ENCODE measurements around the gene COASY. TPM values are rescaled to one million over a fixed set of nuclear protein-coding genes. Genes with fewer than 3 reads are reported as not detected.

COASY gene
- polyA plus RNA-seq, 3 donors = 52.6 to 63.8 (median 57.9) TPM

- Mint-ChIP-seq H3K4me3 (peak overlapping the region in 1 of 2 donors; percentile 69), H3K27me3 (ENCODE audit: low read depth in 3 of 3) (peaks cover 22 to 31% (median 26%) of the 10 kb centered on the region in 3 donors), H3K27ac (no peak overlapping the region), H3K4me1 (peaks cover 19% of the 10 kb centered on the region), H3K9me3 (peaks cover 0 to 4% (median 0%) of the 10 kb centered on the region in 7 donors), H3K36me3 (peaks cover 26 to 42% of the 10 kb centered on the region in 2 donors)
- Histone ChIP-seq H2AFZ (ENCODE audit: insufficient read depth, low read depth, low read length, poor library complexity, severe bottlenecking) (no peak overlapping the region), H3K27ac (ENCODE audit: low read depth in 1 of 2, low read length in 2 of 2) (no peak overlapping the region), H3K4me2 (replicated peaks; ENCODE audit: extremely low read depth, low read length, poor library complexity, severe bottlenecking) (peak overlapping the region; percentile 40), H3K4me1 (ENCODE audit: control insufficient read depth in 1 of 2, insufficient read depth in 2 of 2, low read length in 2 of 2) (peaks cover 6 to 10% of the 10 kb centered on the region in 2 donors), H3K9ac (ENCODE audit: insufficient read depth, low read length, poor library complexity, severe bottlenecking) (peak overlapping the region; percentile 4), H3K36me3 (replicated peaks in 1 of 2; ENCODE audit: control insufficient read depth in 1 of 2, insufficient read depth in 2 of 2, low read length in 2 of 2) (peaks cover 12 to 14% of the 10 kb centered on the region in 2 donors), H3K9me3 (replicated peaks in 1 of 2; ENCODE audit: control insufficient read depth in 1 of 2, insufficient read depth in 1 of 2, low read length in 2 of 2) (no peaks in the 10 kb centered on the region), H3K27me3 (ENCODE audit: control insufficient read depth in 2 of 2, insufficient read depth in 2 of 2, low read length in 2 of 2) (peaks cover 11 to 20% of the 10 kb centered on the region in 2 donors), H4K20me1 (ENCODE audit: insufficient read depth, low read length) (peaks cover 29% of the 10 kb centered on the region), H3K4me3 (replicated peaks in 1 of 3; ENCODE audit: low read depth in 2 of 3, low read length in 3 of 3) (peak overlapping the region in 1 of 3 experiments; percentile 30), H3K79me2 (ENCODE audit: insufficient read depth, low read length) (no peaks in the 10 kb centered on the region)
- intact Hi-C loops (cut with micrococcal nuclease) = no loop called here
- WGBS (ENCODE audit: insufficient coverage) = 21% methylated on average over 59 of the region's 74 CpGs
- no peak for TF ChIP-seq CTCF (IDR thresholded peaks at IDR 0.05)
- no peak for DNase-seq
Measured at GRCh38 chr17:42548070-42548837, 13.7 kb upstream of the COASY start.

- 90% methylated on average over 2 of the region's 14 CpGs for WGBS (ENCODE audit: insufficient coverage)
Measured at GRCh38 chr17:42548993-42549755, 12.8 kb upstream of the COASY start.

More at GRCh38 chr17:42548993-42549755, 12.8 kb upstream of the COASY start:
- TF ChIP-seq CTCF (IDR thresholded peaks at IDR 0.05) = no peak
- DNase-seq = no peak
- H3K4me3 ChIP-seq (replicated peaks in 1 of 3; ENCODE audit: low read depth in 2 of 3, low read length in 3 of 3) = no peak overlapping the region
- H3K27me3 ChIP-seq (ENCODE audit: control insufficient read depth in 2 of 2, insufficient read depth in 2 of 2, low read length in 2 of 2) = peaks cover 11 to 20% of the 10 kb centered on the region in 2 donors
- no peak overlapping the region for H3K9ac ChIP-seq (ENCODE audit: insufficient read depth, low read length, poor library complexity, severe bottlenecking)
- peaks cover 25% of the 10 kb centered on the region for H3K4me1 Mint-ChIP-seq
- H3K79me2 ChIP-seq (ENCODE audit: insufficient read depth, low read length) = peaks cover 6% of the 10 kb centered on the region
- H3K36me3 Mint-ChIP-seq = peaks cover 17 to 33% of the 10 kb centered on the region in 2 donors
- intact Hi-C loops (cut with micrococcal nuclease) = no loop called here
- peaks cover 27% of the 10 kb centered on the region for H4K20me1 ChIP-seq (ENCODE audit: insufficient read depth, low read length)
- H3K36me3 ChIP-seq (replicated peaks in 1 of 2; ENCODE audit: control insufficient read depth in 1 of 2, insufficient read depth in 2 of 2, low read length in 2 of 2) = peaks cover 3 to 5% of the 10 kb centered on the region in 2 donors
- peaks cover 15 to 19% of the 10 kb centered on the region in 2 donors for H3K4me1 ChIP-seq (ENCODE audit: control insufficient read depth in 1 of 2, insufficient read depth in 2 of 2, low read length in 2 of 2)
- H3K27ac ChIP-seq (ENCODE audit: low read depth in 1 of 2, low read length in 2 of 2) = no peak overlapping the region
- H3K27ac Mint-ChIP-seq = no peak overlapping the region
- H3K9me3 ChIP-seq (replicated peaks in 1 of 2; ENCODE audit: control insufficient read depth in 1 of 2, insufficient read depth in 1 of 2, low read length in 2 of 2) = no peaks in the 10 kb centered on the region
- H3K4me3 Mint-ChIP-seq = peak overlapping the region in 1 of 2 donors; percentile 65
- H2AFZ ChIP-seq (ENCODE audit: insufficient read depth, low read depth, low read length, poor library complexity, severe bottlenecking) = no peak overlapping the region
- H3K27me3 Mint-ChIP-seq (ENCODE audit: low read depth in 3 of 3) = peaks cover 22 to 31% (median 26%) of the 10 kb centered on the region in 3 donors
- H3K9me3 Mint-ChIP-seq = peaks cover 0 to 4% (median 0%) of the 10 kb centered on the region in 7 donors
- H3K4me2 ChIP-seq (replicated peaks; ENCODE audit: extremely low read depth, low read length, poor library complexity, severe bottlenecking) = no peak overlapping the region
